Common myeloid progenitor, CD34-positive (primary cell): ENCODE measurements around the gene DCAKD.

Experiments used
- CTCF ChIA-PET: fragments of 350-600 bp; sonication (Branson Sonifier 250); formaldehyde crosslinking; loops from one replicate; lab custom pipeline; 2021; ENCODE audit warnings: antibody characterized with exemption; lab: Charles Lee
- POLR2A ChIA-PET: fragments of 350-600 bp; sonication (Branson Sonifier 250); formaldehyde crosslinking; loops from one replicate; lab custom pipeline; 2021; ENCODE audit warnings: antibody characterized with exemption; lab: Charles Lee
- DNase-seq, 3 donors: peaks; one replicate each; pipeline versions ENCODE4 v3.0.0 to v3.0.0-alpha.2; 2013
- H3K27ac ChIP-seq, 2 experiments: 1 replicate in 1 of 2; 2 replicates in 1 of 2; pipeline ENCODE4 v1.7.0; 2013; ENCODE audit warnings: inconsistent platforms in 2 of 2, low read length in 2 of 2, mild to moderate bottlenecking in 2 of 2, low read depth in 1 of 2, moderate library complexity in 1 of 2; ENCODE audit not compliant: severe bottlenecking in 2 of 2, insufficient read depth in 1 of 2, poor library complexity in 1 of 2
- H3K27me3 ChIP-seq, 5 experiments: replicated peaks in 2 of 5; 1 replicate in 3 of 5; 2 replicates in 2 of 5; pipeline versions ENCODE4 v1.6.1 to v1.7.0; 2013; ENCODE audit warnings: low read length in 4 of 5, mild to moderate bottlenecking in 2 of 5, moderate library complexity in 2 of 5, inconsistent platforms in 1 of 5; ENCODE audit not compliant: insufficient read depth in 5 of 5, control insufficient read depth in 4 of 5
- H3K36me3 ChIP-seq, 4 experiments: 1 replicate in 2 of 4; 2 replicates in 2 of 4; pipeline versions ENCODE4 v1.6.1 to v1.7.0; 2013; ENCODE audit warnings: low read length in 3 of 4, control low read depth in 1 of 4, mild to moderate bottlenecking in 1 of 4; ENCODE audit not compliant: control insufficient read depth in 4 of 4, insufficient read depth in 4 of 4
- H3K4me1 ChIP-seq, 4 experiments: 1 replicate in 3 of 4; 2 replicates in 1 of 4; pipeline versions ENCODE4 v1.6.1 to v1.7.1; 2013; ENCODE audit warnings: low read length in 3 of 4, mild to moderate bottlenecking in 3 of 4, control low read depth in 1 of 4, inconsistent platforms in 1 of 4, moderate library complexity in 1 of 4; ENCODE audit not compliant: control insufficient read depth in 4 of 4, insufficient read depth in 4 of 4; ENCODE audit errors: control extremely low read depth in 1 of 4
- H3K4me3 ChIP-seq, 7 experiments: 1 replicate in 4 of 7; 2 replicates in 3 of 7; pipeline versions ENCODE4 v1.5.1 to v1.7.0; 2013; ENCODE audit warnings: mild to moderate bottlenecking in 7 of 7, low read length in 6 of 7, moderate library complexity in 6 of 7, inconsistent platforms in 2 of 7, low read depth in 2 of 7, control low read depth in 1 of 7; ENCODE audit not compliant: insufficient read depth in 4 of 7, control insufficient read depth in 1 of 7; ENCODE audit errors: extremely low read depth in 1 of 7
- H3K9me3 ChIP-seq, 5 experiments: 1 replicate in 4 of 5; 2 replicates in 1 of 5; pipeline versions ENCODE4 v1.6.1 to v1.7.1; 2013; ENCODE audit warnings: low read length in 4 of 5, mild to moderate bottlenecking in 2 of 5, inconsistent platforms in 1 of 5, low read depth in 1 of 5, moderate library complexity in 1 of 5; ENCODE audit not compliant: control insufficient read depth in 4 of 5, insufficient read depth in 2 of 5; ENCODE audit errors: control extremely low read depth in 1 of 5
- WGBS: methylation state at CpG from one replicate; pipeline ENCODE4 v1.1.5; 2013; ENCODE audit not compliant: insufficient coverage; 5-methylcytosine and 5-hydroxymethylcytosine counted together

Gene DCAKD

GRCh38 chr17:44988044-44988942 lies 63.1 kb downstream of the DCAKD start:
- H3K36me3 ChIP-seq: no peaks in the 10 kb centered on the region
- no peak for DNase-seq
- no peak overlapping the region for H3K4me3 ChIP-seq
- 40% methylated on average over 33 of the region's 34 CpGs for WGBS
- peaks cover 3 to 56% (median 25%) of the 10 kb centered on the region in 5 experiments for H3K27me3 ChIP-seq
- peaks cover 0 to 8% (median 3%) of the 10 kb centered on the region in 4 experiments for H3K4me1 ChIP-seq
- H3K9me3 ChIP-seq: no peaks in the 10 kb centered on the region
- H3K27ac ChIP-seq: no peak overlapping the region
- ChIA-PET CTCF (interaction anchor here (1.4 to 1.6 kb wide), 2 partner anchors 10 to 67 kb away, joined by 3 to 5 read pairs; no protein-coding TSS in a partner anchor), POLR2A (no interaction called here)

DNA sequence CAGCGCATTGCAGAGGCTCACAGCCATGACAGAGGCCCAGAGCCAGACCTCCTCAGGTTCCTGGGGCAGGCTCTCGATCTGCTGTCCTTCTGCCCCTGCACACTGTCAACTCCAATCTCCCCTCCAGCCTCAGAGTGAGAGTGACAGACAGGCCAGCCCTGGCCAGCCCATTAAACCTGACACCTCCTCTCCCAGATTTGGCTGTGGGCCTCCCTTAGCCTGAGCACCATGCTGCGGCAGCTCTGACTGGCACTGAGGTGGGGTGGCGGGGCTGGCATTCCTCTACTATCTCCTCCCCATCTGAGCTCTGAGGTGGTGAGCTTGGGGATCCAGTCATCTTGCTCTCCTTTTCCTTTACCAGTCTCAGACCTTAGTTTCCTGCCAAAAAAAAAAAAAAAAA lies 67.9 kb downstream of the DCAKD start:
- Histone ChIP-seq H3K27ac (no peak overlapping the region), H3K27me3 (peaks cover 3 to 78% (median 25%) of the 10 kb centered on the region in 5 experiments), H3K9me3 (no peaks in the 10 kb centered on the region), H3K36me3 (no peaks in the 10 kb centered on the region), H3K4me1 (peaks cover 0 to 8% (median 3%) of the 10 kb centered on the region in 4 experiments), H3K4me3 (no peak overlapping the region)
- 81% methylated on average over 3 of the region's 4 CpGs for WGBS
- CTCF ChIA-PET: no interaction called here
- POLR2A ChIA-PET: no interaction called here
- no peak for DNase-seq

DNA sequence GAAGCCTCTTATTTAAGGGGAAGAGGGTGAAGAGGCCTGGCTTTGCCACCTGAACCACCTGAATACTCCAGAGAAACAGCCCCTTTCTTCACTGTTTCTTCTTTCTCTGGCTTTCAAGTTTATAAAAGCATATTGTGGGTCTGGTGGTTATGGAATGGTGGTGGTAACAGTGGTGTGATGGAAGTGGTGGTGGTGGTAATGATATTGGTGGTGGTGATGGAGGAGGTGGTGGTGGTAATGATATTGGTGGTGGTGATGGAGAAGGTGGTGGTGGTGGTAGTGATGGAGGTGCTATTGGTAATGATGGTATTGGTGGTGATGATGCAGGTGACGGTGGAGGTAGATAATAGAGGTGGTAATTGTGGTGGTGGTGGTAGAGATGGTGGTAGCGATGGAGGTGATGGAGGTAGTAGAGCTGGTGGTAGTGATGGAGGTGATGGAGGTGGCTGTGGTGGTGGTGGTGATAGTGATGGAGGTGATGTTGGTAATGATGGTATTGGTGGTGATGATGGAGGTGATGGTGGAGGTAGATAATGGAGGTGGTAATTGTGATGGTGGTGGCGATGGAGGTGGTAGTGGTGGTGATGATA lies 69.2 kb downstream of the DCAKD start:
- Histone ChIP-seq H3K4me1 (peaks cover 0 to under 1% (median 0%) of the 10 kb centered on the region in 4 experiments), H3K27me3 (peaks cover 3 to 78% (median 25%) of the 10 kb centered on the region in 5 experiments), H3K36me3 (no peaks in the 10 kb centered on the region), H3K4me3 (no peak overlapping the region), H3K27ac (no peak overlapping the region), H3K9me3 (no peaks in the 10 kb centered on the region)
- 100% methylated on average over 3 of the region's 3 CpGs for WGBS
- ChIA-PET CTCF (no interaction called here), POLR2A (no interaction called here)
- DNase-seq: no peak

DNA sequence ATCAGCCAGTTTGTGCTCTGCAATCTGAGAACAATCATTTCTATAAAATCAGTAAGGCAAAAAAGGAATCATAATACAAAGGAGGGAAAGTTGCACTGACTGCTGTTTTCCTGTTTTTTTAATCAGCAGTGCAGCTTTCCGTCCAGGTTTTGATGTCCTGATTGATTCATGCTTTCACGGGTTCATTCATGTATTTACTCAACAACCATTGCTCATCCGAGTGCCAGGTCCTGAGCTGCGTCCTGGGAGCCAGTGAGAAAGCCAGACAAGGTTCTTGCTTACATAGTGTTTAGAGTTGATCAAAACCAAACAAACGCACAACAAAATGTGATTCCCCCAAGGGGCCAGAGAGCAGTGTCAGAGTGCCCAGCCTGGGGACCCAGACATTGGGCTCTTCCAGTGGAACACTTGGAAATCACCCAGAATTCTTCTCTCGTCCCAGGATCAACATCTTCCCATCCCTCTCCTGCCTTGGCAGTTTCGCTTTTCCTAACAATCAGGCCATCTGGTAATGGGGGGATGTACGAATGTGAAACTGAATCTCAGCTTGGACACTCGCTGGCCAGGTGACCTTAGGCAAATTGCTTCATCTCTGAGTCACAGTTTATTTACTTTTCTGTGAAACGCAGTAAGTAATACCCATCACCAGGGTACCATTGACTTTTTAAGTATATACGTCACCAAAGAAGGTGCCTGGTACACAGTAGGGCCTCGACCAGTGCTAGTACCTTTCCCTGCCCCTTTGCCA lies 70.0 kb downstream of the DCAKD start:
- 76% methylated on average over 8 of the region's 12 CpGs for WGBS
- H3K4me1 ChIP-seq: no peaks in the 10 kb centered on the region
- POLR2A ChIA-PET: no interaction called here
- CTCF ChIA-PET: interaction anchor here (1.2 to 1.9 kb wide), 2 partner anchors 11 to 21 kb away, joined by 3 to 4 read pairs; no protein-coding TSS in a partner anchor
- no peak overlapping the region for H3K27ac ChIP-seq
- DNase-seq: no peak
- no peaks in the 10 kb centered on the region for H3K9me3 ChIP-seq
- H3K27me3 ChIP-seq: peaks cover under 1 to 78% (median 31%) of the 10 kb centered on the region in 5 experiments
- H3K36me3 ChIP-seq: no peaks in the 10 kb centered on the region
- no peak overlapping the region for H3K4me3 ChIP-seq

DNA sequence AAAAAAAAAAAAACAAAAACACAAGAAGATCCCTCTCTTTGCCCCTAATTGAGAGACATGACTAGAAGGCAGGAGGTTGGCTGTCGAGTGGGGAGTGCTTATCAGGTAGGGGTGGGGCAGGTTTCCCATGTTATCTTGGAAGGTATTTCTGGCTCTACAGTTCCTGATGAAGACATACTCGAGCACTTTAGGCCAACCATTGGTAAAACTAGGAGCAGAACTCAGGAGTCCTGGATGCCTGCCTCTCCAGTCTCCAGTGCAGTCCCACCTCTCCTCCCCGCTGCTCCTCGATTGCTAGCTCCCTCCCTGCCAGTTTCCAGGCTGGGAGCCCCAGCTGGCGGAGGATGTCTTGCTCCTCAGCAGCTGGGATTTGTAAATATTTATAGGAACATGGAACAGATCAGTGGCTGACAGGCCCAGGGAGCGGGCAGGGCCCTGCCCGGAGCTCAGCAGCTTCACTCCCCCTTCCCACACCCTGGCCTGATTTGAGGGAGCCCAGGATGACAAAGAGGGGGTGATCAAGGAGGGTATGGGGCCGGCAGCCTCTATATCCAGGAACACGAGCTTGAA lies 71.9 kb downstream of the DCAKD start:
- peaks cover 2 to 81% (median 31%) of the 10 kb centered on the region in 5 experiments for H3K27me3 ChIP-seq
- WGBS: 78% methylated on average over 6 of the region's 9 CpGs
- H3K4me3 ChIP-seq: no peak overlapping the region
- no peaks in the 10 kb centered on the region for H3K4me1 ChIP-seq
- no peaks in the 10 kb centered on the region for H3K9me3 ChIP-seq
- no peak overlapping the region for H3K27ac ChIP-seq
- ChIA-PET CTCF (interaction anchor here (1.2 to 1.9 kb wide), 2 partner anchors 9 to 17 kb away, joined by 3 to 4 read pairs; no protein-coding TSS in a partner anchor), POLR2A (no interaction called here)
- no peaks in the 10 kb centered on the region for H3K36me3 ChIP-seq
- no peak for DNase-seq

DNA sequence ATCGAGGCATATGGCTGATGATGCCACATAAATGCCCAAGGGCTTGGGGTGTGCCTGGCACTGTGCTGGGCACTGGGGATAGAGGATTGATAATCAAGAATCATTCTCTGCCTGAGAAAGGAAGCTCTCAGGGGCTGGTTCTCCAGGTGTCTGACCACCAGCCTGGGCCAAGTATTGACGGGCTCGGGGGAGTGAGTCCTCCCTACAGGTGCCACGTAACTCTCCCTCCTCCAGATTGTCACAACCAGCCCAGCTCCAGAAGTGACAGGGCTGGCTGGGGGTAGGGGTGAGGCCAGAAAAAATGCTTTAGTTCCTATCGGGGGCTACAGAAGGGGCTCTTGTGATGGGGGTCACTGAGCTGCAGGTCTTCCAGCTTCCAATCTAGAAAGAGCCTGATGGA lies 72.6 kb downstream of the DCAKD start:
- 92% methylated on average over 2 of the region's 5 CpGs for WGBS
- H3K27me3 ChIP-seq: peaks cover 5 to 86% (median 31%) of the 10 kb centered on the region in 5 experiments

More for the DNA sequence above, 72.6 kb downstream of the DCAKD start:
- H3K36me3 ChIP-seq: no peaks in the 10 kb centered on the region
- DNase-seq: no peak
- no peak overlapping the region for H3K4me3 ChIP-seq
- POLR2A ChIA-PET: no interaction called here
- H3K9me3 ChIP-seq: no peaks in the 10 kb centered on the region
- CTCF ChIA-PET: interaction anchor here (0.8 to 2.1 kb wide), 3 partner anchors 11 to 41 kb away, joined by 3 to 7 read pairs (median 5); no protein-coding TSS in a partner anchor
- H3K4me1 ChIP-seq: no peaks in the 10 kb centered on the region
- no peak overlapping the region for H3K27ac ChIP-seq
